Activated T-cell treated with anti-CD3 and anti-CD28 coated beads, Interleukin-2, amount 50 U/mL, for 24 hours (primary cell): Measurements from ENCODE around the gene RPS28.

Source experiments
- DNase-seq: peaks from one replicate; pipeline ENCODE4 v3.0.0-alpha.2; 2020
- H3K27ac Mint-ChIP-seq: 2 replicates; pipeline ENCODE4 v1.8.0; 2020; ENCODE audit warnings: mild to moderate bottlenecking, mixed read lengths
- H3K27me3 Mint-ChIP-seq: 2 replicates; pipeline ENCODE4 v1.8.0; 2020; ENCODE audit warnings: mixed read lengths
- H3K36me3 Mint-ChIP-seq: 2 replicates; pipeline ENCODE4 v1.8.0; 2020; ENCODE audit warnings: low read depth, mixed read lengths
- H3K4me1 Mint-ChIP-seq: 2 replicates; pipeline ENCODE4 v1.8.0; 2020; ENCODE audit warnings: low read depth, mixed read lengths
- H3K4me3 Mint-ChIP-seq: 2 replicates; pipeline ENCODE4 v1.8.0; 2020; ENCODE audit warnings: mild to moderate bottlenecking, moderate library complexity, mixed read lengths
- H3K9me3 Mint-ChIP-seq: 2 replicates; pipeline ENCODE4 v1.8.0; 2020; ENCODE audit warnings: mixed read lengths

RPS28 gene

GRCh38 chr19:8370176-8371010 is 49.1 kb downstream of the RPS28 start:
- Mint-ChIP-seq H3K27ac (no peak overlapping the region), H3K4me1 (peaks cover 5% of the 10 kb centered on the region), H3K36me3 (peaks cover 3% of the 10 kb centered on the region), H3K4me3 (no peak overlapping the region), H3K9me3 (no peaks in the 10 kb centered on the region), H3K27me3 (peaks cover 35% of the 10 kb centered on the region)
- no peak for DNase-seq

GRCh38 chr19:8371011-8371804 is 49.9 kb downstream of the RPS28 start:
- peaks cover 5% of the 10 kb centered on the region for H3K4me1 Mint-ChIP-seq
- H3K27ac Mint-ChIP-seq, result no peak overlapping the region
- no peak overlapping the region for H3K4me3 Mint-ChIP-seq
- DNase-seq, result no peak
- H3K27me3 Mint-ChIP-seq, result peaks cover 27% of the 10 kb centered on the region
- peaks cover 3% of the 10 kb centered on the region for H3K36me3 Mint-ChIP-seq
- H3K9me3 Mint-ChIP-seq, result no peaks in the 10 kb centered on the region
